GM12874 (cell line): ENCODE measurements around the gene MRPS17.

Experiments
- TF ChIP-seq, protein P1 (sequence below): IDR thresholded peaks from 2 replicates; pipeline ENCODE4 v1.5.1; 2011; ENCODE audit warnings: low read depth, mild to moderate bottlenecking, control low read depth, low read length, moderate library complexity; ENCODE audit not compliant: insufficient read depth

Gene MRPS17

DNA sequence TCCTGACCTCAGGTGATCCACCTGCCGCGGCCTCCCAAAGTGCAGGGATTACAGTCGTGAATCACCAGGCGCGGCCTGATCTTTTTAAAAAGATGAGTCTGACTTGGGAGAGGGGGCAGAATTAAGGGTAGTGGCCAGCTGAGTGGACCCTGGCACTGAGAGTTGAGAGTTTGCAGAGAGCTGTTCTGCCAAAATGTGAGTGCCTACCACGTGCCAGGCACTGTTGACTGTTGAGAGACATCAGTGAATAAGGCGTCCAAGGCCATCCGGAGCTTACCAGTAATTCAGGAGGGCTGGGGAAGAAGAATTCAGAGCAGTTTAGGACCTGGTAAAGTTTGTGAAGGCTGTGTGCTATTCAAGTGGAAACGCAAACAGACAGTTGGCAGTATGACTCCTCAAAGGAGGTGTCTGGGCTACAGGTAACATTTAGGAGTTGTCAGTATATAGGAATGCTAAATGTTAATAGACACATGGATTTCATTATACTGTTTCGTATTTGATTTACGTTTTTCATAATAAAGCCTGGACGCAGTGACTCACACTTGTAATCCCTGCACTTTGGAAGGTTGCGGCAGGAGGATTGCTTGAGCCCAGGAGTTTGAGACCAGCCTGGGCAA, 14.2 kb downstream of the MRPS17 start:
- TF ChIP-seq, protein P1, sequence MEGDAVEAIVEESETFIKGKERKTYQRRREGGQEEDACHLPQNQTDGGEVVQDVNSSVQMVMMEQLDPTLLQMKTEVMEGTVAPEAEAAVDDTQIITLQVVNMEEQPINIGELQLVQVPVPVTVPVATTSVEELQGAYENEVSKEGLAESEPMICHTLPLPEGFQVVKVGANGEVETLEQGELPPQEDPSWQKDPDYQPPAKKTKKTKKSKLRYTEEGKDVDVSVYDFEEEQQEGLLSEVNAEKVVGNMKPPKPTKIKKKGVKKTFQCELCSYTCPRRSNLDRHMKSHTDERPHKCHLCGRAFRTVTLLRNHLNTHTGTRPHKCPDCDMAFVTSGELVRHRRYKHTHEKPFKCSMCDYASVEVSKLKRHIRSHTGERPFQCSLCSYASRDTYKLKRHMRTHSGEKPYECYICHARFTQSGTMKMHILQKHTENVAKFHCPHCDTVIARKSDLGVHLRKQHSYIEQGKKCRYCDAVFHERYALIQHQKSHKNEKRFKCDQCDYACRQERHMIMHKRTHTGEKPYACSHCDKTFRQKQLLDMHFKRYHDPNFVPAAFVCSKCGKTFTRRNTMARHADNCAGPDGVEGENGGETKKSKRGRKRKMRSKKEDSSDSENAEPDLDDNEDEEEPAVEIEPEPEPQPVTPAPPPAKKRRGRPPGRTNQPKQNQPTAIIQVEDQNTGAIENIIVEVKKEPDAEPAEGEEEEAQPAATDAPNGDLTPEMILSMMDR: no peak

DNA sequence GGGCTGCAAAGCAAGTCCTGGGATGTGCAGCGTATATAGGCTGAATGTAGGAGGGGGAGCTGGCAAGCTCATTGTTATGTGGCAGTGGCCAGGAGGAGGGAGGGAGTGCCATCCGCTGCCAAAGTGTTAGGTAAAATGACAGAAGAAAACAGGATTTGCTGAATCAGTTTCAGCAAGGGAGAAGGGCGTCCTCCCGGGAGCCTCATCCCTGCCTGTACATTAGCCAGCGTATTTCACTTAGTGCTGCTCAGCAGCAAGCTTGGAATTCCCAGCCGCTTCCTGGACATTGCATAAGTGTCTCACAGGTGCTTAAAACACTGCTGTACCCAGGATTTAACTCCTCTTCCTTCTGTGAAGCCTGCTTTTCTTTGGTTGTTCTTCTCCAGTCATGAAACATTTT, 15.2 kb downstream of the MRPS17 start:
- TF ChIP-seq, protein P1: no peak

DNA sequence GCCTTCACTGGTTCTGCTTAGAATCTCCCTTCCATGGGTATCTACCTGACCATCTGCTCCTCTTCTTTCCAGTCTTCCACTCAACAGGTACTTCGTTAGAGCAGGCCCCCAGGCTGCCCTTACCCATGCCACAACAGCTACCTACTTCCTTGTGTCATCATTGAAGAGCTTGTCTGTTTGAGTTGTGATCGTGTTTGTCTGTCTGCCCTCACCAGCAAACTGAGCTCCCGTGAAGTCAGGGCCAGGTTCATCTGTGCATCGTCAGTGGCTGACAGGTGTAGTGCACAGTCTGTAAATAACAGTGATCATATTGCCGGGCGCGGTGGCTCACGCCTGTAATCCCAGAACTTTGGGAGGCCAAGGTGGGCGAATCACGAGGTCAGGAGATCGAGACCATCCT, 17.7 kb downstream of the MRPS17 start:
- TF ChIP-seq, protein P1: no peak

GRCh38 chr7:55970561-55970960, 18.9 kb downstream of the MRPS17 start:
- TF ChIP-seq, protein P1: no peak

DNA sequence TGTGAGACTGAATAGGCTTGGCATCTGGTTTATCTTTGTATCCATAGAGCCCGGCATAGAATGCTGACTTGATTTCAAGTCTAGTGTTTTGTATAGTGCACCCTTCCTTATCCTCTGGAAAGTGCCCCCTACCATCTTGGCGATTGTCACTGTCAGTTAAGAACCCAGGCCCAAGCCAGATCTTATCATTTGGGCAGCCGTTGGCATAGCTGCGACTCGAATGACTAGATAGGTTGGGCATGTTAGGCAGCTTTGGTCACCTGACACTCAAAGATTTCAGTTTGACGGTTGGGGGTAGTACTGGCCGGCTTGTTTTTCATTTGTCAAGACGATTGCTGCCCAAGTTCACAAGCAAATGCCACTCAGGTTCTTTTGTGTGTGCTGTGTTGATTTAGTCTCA, 19.3 kb downstream of the MRPS17 start:
- TF ChIP-seq, protein P1: no peak

GRCh38 chr7:55973747-55974250, 22.1 kb downstream of the MRPS17 start:
- TF ChIP-seq, protein P1: no peak

- TF ChIP-seq, protein P1: no peak
Observed at GRCh38 chr7:55975988-55976633, 24.4 kb downstream of the MRPS17 start.
